ENCODE measurements around the gene ALDH2.

DNA sequence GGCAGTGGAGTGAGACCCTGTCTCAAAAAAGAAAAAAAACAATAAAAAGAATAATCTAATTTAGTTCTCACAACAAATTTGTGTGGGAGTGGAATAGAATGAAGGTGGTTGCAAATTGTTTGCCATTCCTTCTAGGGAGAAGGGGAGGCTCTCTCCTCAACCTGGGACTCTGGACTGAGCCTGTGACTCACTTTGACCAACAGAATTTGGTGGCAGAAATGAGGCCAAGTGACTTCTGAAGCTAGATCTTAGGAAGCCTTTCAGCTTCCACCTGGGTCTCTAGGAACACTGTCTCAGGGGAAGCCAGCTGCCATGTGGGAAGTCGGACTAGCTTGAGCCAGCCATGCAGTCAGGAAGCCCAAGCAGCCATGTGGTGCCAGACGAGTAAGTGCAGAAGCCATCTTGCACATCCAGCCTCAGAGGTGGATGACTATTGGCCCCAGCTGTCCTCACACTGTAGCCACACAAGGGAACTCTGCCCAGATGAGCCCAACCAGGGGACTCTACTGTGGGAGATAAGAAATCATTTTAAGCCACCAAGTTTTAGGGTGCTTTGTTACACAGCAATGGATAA, 14.4 kb downstream of the ALDH2 start:
- no peak for TF ChIP-seq GLIS3 (CRISPR knock-in tag; IDR thresholded peaks at IDR 0.05)
- no peak for TF ChIP-seq ESRRG (CRISPR knock-in tag; IDR thresholded peaks at IDR 0.05)
- no peak for TF ChIP-seq ZFP3 (CRISPR knock-in tag; IDR thresholded peaks at IDR 0.05)
